Esophagus muscularis mucosa (tissue), 4 donors: ENCODE results near the gene PPA2. TPM values are rescaled to one million over a fixed set of nuclear protein-coding genes. Genes with fewer than 3 reads are reported as not detected.
"Not testable (repeated sequence)": the region's sequence is repeated elsewhere in the genome, so short reads cannot be mapped to it uniquely, and the experiment has no call there.

ENCODE experiments used
- DNase-seq: peaks from one replicate; pipeline ENCODE4 v3.0.0-alpha.2; 2017; ENCODE audit errors: extremely low spot score
- H3K27ac ChIP-seq, 4 donors: fragments of 200-600 bp; sonication (generic); replicated peaks in 1 of 4; 1 replicate in 3 of 4; 2 replicates in 1 of 4; pipeline ENCODE4 v1.5.1; 2016 to 2019; ENCODE audit warnings: mild to moderate bottlenecking in 1 of 4
- H3K27me3 ChIP-seq, 4 donors: fragments of 200-600 bp; sonication (generic); one replicate each; pipeline versions ENCODE4 v1.5.1 to v1.6.0; 2016 to 2019
- H3K36me3 ChIP-seq, 4 donors: fragments of 200-600 bp; sonication (generic); one replicate each; pipeline ENCODE4 v1.5.1; 2016 to 2019
- H3K4me1 ChIP-seq, 4 donors: fragments of 200-600 bp; sonication (generic); one replicate each; pipeline ENCODE4 v1.5.1; 2016 to 2019
- H3K4me3 ChIP-seq, 4 donors: fragments of 200-600 bp; sonication (generic); 1 replicate in 2 of 4; 2 replicates in 2 of 4; pipeline ENCODE4 v1.5.1; 2016 to 2019; ENCODE audit warnings: mild to moderate bottlenecking in 4 of 4, moderate library complexity in 1 of 4
- H3K9me3 ChIP-seq, 4 donors: fragments of 200-600 bp; sonication (generic); 1 replicate in 3 of 4; 2 replicates in 1 of 4; pipeline ENCODE4 v1.5.1; 2016 to 2019
- CTCF ChIP-seq, 3 experiments: fragments of 200-600 bp in 2 of 3; fragments of 450-650 bp in 1 of 3; sonication (generic) in 2 of 3; IDR thresholded peaks; one replicate each; pipeline ENCODE4 v1.5.1; 2017 to 2019; ENCODE audit warnings: antibody characterized with exemption in 3 of 3, mild to moderate bottlenecking in 2 of 3, moderate library complexity in 1 of 3
- EP300 ChIP-seq: sonication (generic); formaldehyde crosslinking; IDR thresholded peaks from one replicate; pipeline ENCODE4 v1.6.1; 2017; ENCODE audit warnings: antibody characterized with exemption
- POLR2A ChIP-seq: fragments of 450-650 bp; IDR thresholded peaks from one replicate; pipeline ENCODE4 v1.6.1; 2017; ENCODE audit warnings: antibody characterized with exemption, moderate library complexity, mild to moderate bottlenecking, low read depth
- POLR2AphosphoS5 ChIP-seq, 2 donors: sonication (generic); formaldehyde crosslinking; IDR thresholded peaks; one replicate each; pipeline ENCODE4 v1.6.1; 2017; ENCODE audit warnings: antibody characterized with exemption in 2 of 2
- WGBS: methylation state at CpG from one replicate; pipeline ENCODE4 v1.1.5; 2018; 5-methylcytosine and 5-hydroxymethylcytosine counted together
- intact Hi-C: fragments of 100-400 bp; cut with DNase I; formaldehyde crosslinking; loops from one replicate; pipeline ENCODE4 v1.15.1; 2023
- total RNA-seq, 4 donors: library from RNA; depleted of rRNA; stranded (reverse); fragments of >200 nt; gene quantifications; one replicate each; pipeline versions ENCODE4 v1.1.0 to v1.2.1, GENCODE V29; 2016

PPA2 gene
- total RNA-seq, 4 donors from 2014 or later = 65.6 to 100 (median 72.5) TPM

DNA sequence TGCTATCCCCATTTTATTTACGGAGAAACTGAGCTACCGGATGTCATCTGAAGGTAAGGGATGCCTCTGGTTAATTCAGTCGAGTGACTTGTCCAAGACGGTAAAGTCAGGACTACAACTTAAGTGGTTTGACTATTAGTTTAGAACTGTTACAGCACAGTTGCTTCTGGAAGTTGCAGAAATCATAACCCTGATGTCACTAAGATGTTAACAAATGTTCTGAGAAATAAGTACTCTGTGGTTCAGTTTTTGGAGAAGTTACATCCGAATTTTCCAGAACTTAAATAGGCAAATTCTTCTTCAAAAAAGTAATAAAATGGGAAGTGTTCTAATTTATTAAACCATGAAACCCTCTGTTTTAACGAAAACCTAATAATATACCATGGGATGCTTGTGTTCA lies 3.1 kb downstream of the PPA2 start:
- Histone ChIP-seq H3K4me1 (peaks cover 28 to 61% (median 44%) of the 10 kb centered on the region in 4 donors), H3K27ac (peak overlapping the region in 1 of 4 donors; percentile 99), H3K27me3 (no peaks in the 10 kb centered on the region), H3K36me3 (peaks cover 0 to 11% (median 6%) of the 10 kb centered on the region in 4 donors), H3K9me3 (no peaks in the 10 kb centered on the region), H3K4me3 (no peak overlapping the region)
- DNase-seq = no peak
- 81% methylated on average over 6 of the region's 6 CpGs for WGBS
- intact Hi-C loops = loop anchor here (2.0 to 5.0 kb wide), 3 partner anchors 213 to 330 kb away; partner anchors contain the start of genes GSTCD and INTS12
- TF ChIP-seq EP300 = no peak
- no peak for TF ChIP-seq POLR2AphosphoS5 (IDR thresholded peaks at IDR 0.05)
- TF ChIP-seq POLR2A = no peak
- no peak for TF ChIP-seq CTCF (IDR thresholded peaks at IDR 0.05)

- no peak overlapping the region for H3K4me3 ChIP-seq
- H3K27me3 ChIP-seq = no peaks in the 10 kb centered on the region
- H3K36me3 ChIP-seq = peaks cover 0 to 11% (median 6%) of the 10 kb centered on the region in 4 donors
- TF ChIP-seq EP300 (no peak), POLR2A (no peak), CTCF (IDR thresholded peaks at IDR 0.05) (no peak), POLR2AphosphoS5 (IDR thresholded peaks at IDR 0.05) (no peak)
- H3K27ac ChIP-seq = no peak overlapping the region
- no peaks in the 10 kb centered on the region for H3K9me3 ChIP-seq
- DNase-seq = no peak
- peaks cover 28 to 61% (median 44%) of the 10 kb centered on the region in 4 donors for H3K4me1 ChIP-seq
- intact Hi-C loops = loop anchor here (2.0 to 5.0 kb wide), 3 partner anchors 212 to 329 kb away; partner anchors contain the start of genes GSTCD and INTS12
- WGBS = 83% methylated on average over 1 of the region's 1 CpG
Measured at GRCh38 chr4:105469736-105470135, 4.1 kb downstream of the PPA2 start.

GRCh38 chr4:105466580-105466979 lies 7.3 kb downstream of the PPA2 start:
- WGBS = 96% methylated on average over 6 of the region's 6 CpGs
- no peak overlapping the region for H3K4me3 ChIP-seq
- peaks cover 13 to 40% (median 26%) of the 10 kb centered on the region in 4 donors for H3K4me1 ChIP-seq
- H3K27me3 ChIP-seq = no peaks in the 10 kb centered on the region
- intact Hi-C loops = no loop called here
- H3K9me3 ChIP-seq = no peaks in the 10 kb centered on the region
- peaks cover 0 to 11% (median 8%) of the 10 kb centered on the region in 4 donors for H3K36me3 ChIP-seq
- no peak for DNase-seq
- no peak overlapping the region for H3K27ac ChIP-seq
- TF ChIP-seq CTCF (IDR thresholded peaks at IDR 0.05) = no peak
- TF ChIP-seq POLR2A = no peak
- TF ChIP-seq EP300 = no peak
- TF ChIP-seq POLR2AphosphoS5 (IDR thresholded peaks at IDR 0.05) = no peak

DNA sequence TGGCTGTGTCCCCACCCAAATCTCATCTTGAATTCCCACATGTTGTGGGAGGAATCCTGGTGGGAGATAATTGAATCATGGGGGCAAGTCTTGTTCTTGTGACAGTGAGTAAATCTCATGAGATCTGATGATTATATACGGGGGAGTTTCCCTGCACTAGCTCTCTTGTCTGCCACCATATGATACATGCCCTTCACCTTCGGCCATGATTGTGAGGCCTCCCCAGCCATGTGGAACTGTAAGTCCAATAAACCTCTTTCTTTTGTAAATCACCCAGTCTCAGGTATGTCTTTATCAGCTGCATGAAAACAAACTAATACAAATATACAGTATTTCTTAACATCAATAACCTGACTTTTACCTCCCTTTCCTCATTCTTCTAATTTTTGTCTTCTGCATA lies 9.3 kb downstream of the PPA2 start:
- H3K27ac ChIP-seq, intact Hi-C loops: not testable (repeated sequence)
- WGBS = 97% methylated on average over 2 of the region's 2 CpGs

DNA sequence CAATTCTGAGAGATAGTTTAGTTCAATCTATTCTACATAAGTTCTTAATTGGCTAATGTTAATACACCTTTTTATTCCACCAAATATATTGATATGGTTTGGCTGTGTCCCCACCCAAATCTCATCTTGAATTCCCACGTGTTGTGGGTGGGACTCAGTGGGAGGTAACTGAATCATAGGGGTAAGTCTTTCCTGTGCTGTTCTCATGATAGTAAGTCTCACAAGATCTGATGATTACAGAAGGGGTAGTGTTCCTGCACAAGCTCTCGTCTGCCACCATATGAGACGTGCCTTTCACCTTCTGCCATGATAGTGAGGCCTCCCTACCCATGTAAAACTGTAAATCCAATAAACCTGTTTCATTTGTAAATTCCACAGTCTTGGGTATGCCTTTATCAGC lies 11.3 kb downstream of the PPA2 start:
- H3K27me3 ChIP-seq = no peaks in the 10 kb centered on the region
- intact Hi-C loops = no loop called here
- H3K4me1 ChIP-seq = peaks cover 0 to 8% (median 3%) of the 10 kb centered on the region in 4 donors
- H3K27ac ChIP-seq = no peak overlapping the region
- H3K36me3 ChIP-seq = peaks cover 0 to 11% (median 8%) of the 10 kb centered on the region in 4 donors
- TF ChIP-seq POLR2AphosphoS5 (IDR thresholded peaks at IDR 0.05) (no peak), CTCF (IDR thresholded peaks at IDR 0.05) (no peak), POLR2A (no peak), EP300 (no peak)
- WGBS = 100% methylated on average over 3 of the region's 3 CpGs
- DNase-seq = no peak
- no peaks in the 10 kb centered on the region for H3K9me3 ChIP-seq
- H3K4me3 ChIP-seq = no peak overlapping the region

More for the DNA sequence above, 9.3 kb downstream of the PPA2 start:
- Histone ChIP-seq H3K4me1 (peaks cover 9 to 23% (median 12%) of the 10 kb centered on the region in 4 donors), H3K36me3 (peaks cover 0 to 11% (median 8%) of the 10 kb centered on the region in 4 donors)
- not testable (repeated sequence) for H3K9me3 ChIP-seq, H3K4me3 ChIP-seq, DNase-seq, H3K27me3 ChIP-seq
